Activated CD4-positive, alpha-beta T cell treated with anti-CD3 and anti-CD28 coated beads, Interleukin-2, amount 50 U/mL, for 16 hours (primary cell): ENCODE data around the gene CIDEA.

ENCODE experiments used
- DNase-seq: peaks from one replicate; pipeline ENCODE4 v3.0.0-alpha.2; 2020

Gene CIDEA

GRCh38 chr18:12302391-12303147 is 48.4 kb downstream of the CIDEA start:
- DNase-seq: no peak

- no peak for DNase-seq
Observed at GRCh38 chr18:12304351-12305210, 50.4 kb downstream of the CIDEA start.

- DNase-seq: no peak
Observed at GRCh38 chr18:12305211-12305610, 51.0 kb downstream of the CIDEA start.

GRCh38 chr18:12305930-12306629 is 51.9 kb downstream of the CIDEA start:
- no peak for DNase-seq

GRCh38 chr18:12306752-12307700 is 52.9 kb downstream of the CIDEA start:
- no peak for DNase-seq

- DNase-seq: peak; percentile 6
Observed at GRCh38 chr18:12307701-12308385, 53.7 kb downstream of the CIDEA start, which contains the start of gene TUBB6. TSS of gene TUBB6 (plus strand) at chr18:12308241. CDS start at chr18:12308293, 52 bp downstream.

GRCh38 chr18:12308386-12309100 is 54.4 kb downstream of the CIDEA start:
- peak; percentile 32 for DNase-seq

- peak; percentile 24 for DNase-seq
Observed at GRCh38 chr18:12309683-12310198, 55.6 kb downstream of the CIDEA start.

- DNase-seq: no peak
Observed at GRCh38 chr18:12310762-12311161, 56.6 kb downstream of the CIDEA start.

- DNase-seq: no peak
Observed at GRCh38 chr18:12312976-12313375, 58.8 kb downstream of the CIDEA start.

- no peak for DNase-seq
Observed at GRCh38 chr18:12313530-12314245, 59.5 kb downstream of the CIDEA start.

- no peak for DNase-seq
Observed at GRCh38 chr18:12314591-12315305, 60.6 kb downstream of the CIDEA start.

GRCh38 chr18:12315490-12315889 is 61.3 kb downstream of the CIDEA start:
- DNase-seq: no peak

GRCh38 chr18:12315911-12316310 is 61.8 kb downstream of the CIDEA start:
- DNase-seq: no peak

- DNase-seq: no peak
Observed at GRCh38 chr18:12317664-12318333, 63.6 kb downstream of the CIDEA start.

GRCh38 chr18:12318334-12318697 is 64.2 kb downstream of the CIDEA start:
- no peak for DNase-seq

GRCh38 chr18:12318857-12319256 is 64.7 kb downstream of the CIDEA start:
- DNase-seq: no peak

GRCh38 chr18:12321333-12321732 is 67.2 kb downstream of the CIDEA start:
- no peak for DNase-seq
